Measurements from ENCODE around the gene YPEL2. TPM values are rescaled to one million over a fixed set of nuclear protein-coding genes. Genes with fewer than 3 reads are reported as not detected.
A peak's percentile ranks its signal among the peaks of the same experiment; 100 is the strongest.

The YPEL2 gene
- polyA plus RNA-seq, 12 donors = 11.6 to 20.6 (median 15.5) TPM; not detected in 1

GRCh38 chr17:59329176-59330052 lies 2.0 kb upstream of the YPEL2 start:
- peak; percentile 69 for DNase-seq

- no peak for DNase-seq
These were observed 1.2 kb upstream of the YPEL2 start for GRCh38 chr17:59330053-59330942.

GRCh38 chr17:59331929-59332748 lies 684 bp downstream of the YPEL2 start:
- DNase-seq = no peak

- no peak for DNase-seq
These were observed 1.4 kb downstream of the YPEL2 start for GRCh38 chr17:59332749-59333377.

GRCh38 chr17:59333836-59334235 lies 2.4 kb downstream of the YPEL2 start:
- no peak for DNase-seq

GRCh38 chr17:59335685-59336084 lies 4.2 kb downstream of the YPEL2 start:
- DNase-seq = no peak

GRCh38 chr17:59337741-59338299 lies 6.4 kb downstream of the YPEL2 start:
- DNase-seq = no peak

- no peak for DNase-seq
These were observed 7.0 kb downstream of the YPEL2 start for GRCh38 chr17:59338498-59338897.

GRCh38 chr17:59341922-59342321 lies 10.5 kb downstream of the YPEL2 start:
- DNase-seq = no peak

- no peak for DNase-seq
These were observed 11.3 kb downstream of the YPEL2 start for GRCh38 chr17:59342681-59343131.

- DNase-seq = no peak
These were observed 14.0 kb downstream of the YPEL2 start for GRCh38 chr17:59345476-59345875.

GRCh38 chr17:59346341-59346740 lies 14.9 kb downstream of the YPEL2 start:
- DNase-seq = no peak

- DNase-seq = no peak
These were observed 15.5 kb downstream of the YPEL2 start for GRCh38 chr17:59346876-59347407.

GRCh38 chr17:59347975-59348391 lies 16.5 kb downstream of the YPEL2 start:
- no peak for DNase-seq

- DNase-seq = no peak
These were observed 17.7 kb downstream of the YPEL2 start for GRCh38 chr17:59349178-59349577.

GRCh38 chr17:59353106-59353854 lies 21.8 kb downstream of the YPEL2 start:
- DNase-seq = no peak

GRCh38 chr17:59353936-59354755 lies 22.7 kb downstream of the YPEL2 start:
- no peak for DNase-seq

GRCh38 chr17:59355030-59355701 lies 23.7 kb downstream of the YPEL2 start:
- no peak for DNase-seq

All from muscle of arm (tissue), 12 donors.